GM12878 (cell line): ENCODE data around the gene EGFR.

Experiments
- ATF7 ChIP-seq: fragments of 450-650 bp; IDR thresholded peaks from 2 replicates; pipeline ENCODE4 v1.6.1; 2016; ENCODE audit warnings: low read depth, mild to moderate bottlenecking
- CREB1 ChIP-seq: IDR thresholded peaks from 2 replicates; pipeline ENCODE4 v1.6.1; 2012; ENCODE audit warnings: low read depth, mild to moderate bottlenecking, inconsistent platforms
- EGR1 ChIP-seq, 2 experiments: IDR thresholded peaks; 1 replicate in 1 of 2; 2 replicates in 1 of 2; pipeline ENCODE4 v1.6.1; 2011 to 2012; ENCODE audit warnings: low read depth in 2 of 2, low read length in 2 of 2, borderline replicate concordance in 1 of 2, mild to moderate bottlenecking in 1 of 2, moderate library complexity in 1 of 2
- FOS ChIP-seq: IDR thresholded peaks from 3 replicates; pipeline ENCODE4 v1.6.1; 2011; ENCODE audit warnings: borderline replicate concordance; ENCODE audit not compliant: insufficient read length; ENCODE audit errors: extremely low read depth
- POLR2A ChIP-seq: IDR thresholded peaks from 2 replicates; pipeline ENCODE4 v1.6.1; 2011; ENCODE audit warnings: low read depth, mild to moderate bottlenecking, low read length
- POLR2AphosphoS5 ChIP-seq: IDR thresholded peaks from 2 replicates; pipeline ENCODE4 v1.6.1; 2011; ENCODE audit warnings: mild to moderate bottlenecking, low read length, inconsistent platforms
- TARDBP ChIP-seq: IDR thresholded peaks from 2 replicates; pipeline ENCODE4 v1.6.1; 2016; ENCODE audit warnings: borderline replicate concordance
- TF ChIP-seq, protein P1 (sequence below), 3 experiments: IDR thresholded peaks in 2 of 3; conservative IDR thresholded peaks in 1 of 3; 2 replicates each; pipeline ENCODE4 v1.5.1; 2011; ENCODE audit warnings: low read depth in 3 of 3, low read length in 3 of 3, mild to moderate bottlenecking in 3 of 3, control low read depth in 2 of 3, moderate library complexity in 2 of 3, inconsistent platforms in 1 of 3, mixed read lengths in 1 of 3; ENCODE audit not compliant: control insufficient read depth in 2 of 3, insufficient read depth in 1 of 3; ENCODE audit errors: extremely low read depth in 1 of 3
- TF ChIP-seq, protein P2 (sequence below): fragments of 450-650 bp; IDR thresholded peaks from 2 replicates; pipeline ENCODE4 v1.6.1; 2017; ENCODE audit warnings: mild to moderate bottlenecking
- TF ChIP-seq, protein P3 (sequence below): fragments of 450-650 bp; IDR thresholded peaks from 2 replicates; pipeline ENCODE4 v1.6.1; 2017; ENCODE audit warnings: mild to moderate bottlenecking, low read depth, inconsistent platforms; ENCODE audit not compliant: poor library complexity, severe bottlenecking
- TF ChIP-seq, protein P4 (sequence below): fragments of 150-350 bp; IDR thresholded peaks from 2 replicates; pipeline ENCODE4 v1.6.1; 2016; ENCODE audit warnings: low read depth, low read length

DNA sequence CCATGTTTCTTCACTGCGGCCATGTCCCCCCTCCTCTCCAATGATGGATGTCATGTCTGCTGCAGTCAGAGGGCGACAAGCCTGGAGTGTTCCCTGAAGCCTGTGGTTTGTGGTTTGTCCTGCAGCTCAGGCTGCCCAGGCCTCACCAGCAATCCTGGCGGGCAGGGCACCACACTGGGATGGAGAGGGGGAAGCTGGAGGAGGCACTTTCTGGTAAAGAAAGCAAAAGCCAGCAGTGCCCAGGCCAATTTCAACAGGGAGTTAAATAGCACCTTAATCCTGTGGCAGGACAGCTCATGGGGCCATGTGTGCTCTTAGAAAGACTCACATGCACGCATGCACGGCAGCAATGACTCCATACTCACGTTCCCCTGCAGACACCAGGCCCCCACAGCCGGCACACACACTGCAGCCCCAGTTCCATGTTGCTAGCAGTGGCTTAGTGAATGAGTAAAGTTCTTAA lies 158.3 kb downstream of the EGFR start:
- TF ChIP-seq FOS (no peak), CREB1 (no peak), TARDBP (no peak), EGR1 (IDR thresholded peaks at IDR 0.05; ENCODE audit: borderline replicate concordance in 1 of 2, low read depth in 2 of 2, low read length in 2 of 2) (no peak), POLR2A (no peak), POLR2AphosphoS5 (no peak), ATF7 (no peak)
- TF ChIP-seq, protein P1, sequence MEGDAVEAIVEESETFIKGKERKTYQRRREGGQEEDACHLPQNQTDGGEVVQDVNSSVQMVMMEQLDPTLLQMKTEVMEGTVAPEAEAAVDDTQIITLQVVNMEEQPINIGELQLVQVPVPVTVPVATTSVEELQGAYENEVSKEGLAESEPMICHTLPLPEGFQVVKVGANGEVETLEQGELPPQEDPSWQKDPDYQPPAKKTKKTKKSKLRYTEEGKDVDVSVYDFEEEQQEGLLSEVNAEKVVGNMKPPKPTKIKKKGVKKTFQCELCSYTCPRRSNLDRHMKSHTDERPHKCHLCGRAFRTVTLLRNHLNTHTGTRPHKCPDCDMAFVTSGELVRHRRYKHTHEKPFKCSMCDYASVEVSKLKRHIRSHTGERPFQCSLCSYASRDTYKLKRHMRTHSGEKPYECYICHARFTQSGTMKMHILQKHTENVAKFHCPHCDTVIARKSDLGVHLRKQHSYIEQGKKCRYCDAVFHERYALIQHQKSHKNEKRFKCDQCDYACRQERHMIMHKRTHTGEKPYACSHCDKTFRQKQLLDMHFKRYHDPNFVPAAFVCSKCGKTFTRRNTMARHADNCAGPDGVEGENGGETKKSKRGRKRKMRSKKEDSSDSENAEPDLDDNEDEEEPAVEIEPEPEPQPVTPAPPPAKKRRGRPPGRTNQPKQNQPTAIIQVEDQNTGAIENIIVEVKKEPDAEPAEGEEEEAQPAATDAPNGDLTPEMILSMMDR (IDR thresholded peaks at IDR 0.05 in 2 of 3, conservative IDR thresholded peaks at IDR 0.05 in 1 of 3; ENCODE audit: control insufficient read depth in 2 of 3, extremely low read depth in 1 of 3, insufficient read depth in 1 of 3, low read depth in 3 of 3, low read length in 3 of 3): no peak
- TF ChIP-seq, protein P2, sequence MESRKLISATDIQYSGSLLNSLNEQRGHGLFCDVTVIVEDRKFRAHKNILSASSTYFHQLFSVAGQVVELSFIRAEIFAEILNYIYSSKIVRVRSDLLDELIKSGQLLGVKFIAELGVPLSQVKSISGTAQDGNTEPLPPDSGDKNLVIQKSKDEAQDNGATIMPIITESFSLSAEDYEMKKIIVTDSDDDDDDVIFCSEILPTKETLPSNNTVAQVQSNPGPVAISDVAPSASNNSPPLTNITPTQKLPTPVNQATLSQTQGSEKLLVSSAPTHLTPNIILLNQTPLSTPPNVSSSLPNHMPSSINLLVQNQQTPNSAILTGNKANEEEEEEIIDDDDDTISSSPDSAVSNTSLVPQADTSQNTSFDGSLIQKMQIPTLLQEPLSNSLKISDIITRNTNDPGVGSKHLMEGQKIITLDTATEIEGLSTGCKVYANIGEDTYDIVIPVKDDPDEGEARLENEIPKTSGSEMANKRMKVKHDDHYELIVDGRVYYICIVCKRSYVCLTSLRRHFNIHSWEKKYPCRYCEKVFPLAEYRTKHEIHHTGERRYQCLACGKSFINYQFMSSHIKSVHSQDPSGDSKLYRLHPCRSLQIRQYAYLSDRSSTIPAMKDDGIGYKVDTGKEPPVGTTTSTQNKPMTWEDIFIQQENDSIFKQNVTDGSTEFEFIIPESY: no peak
- TF ChIP-seq, protein P3, sequence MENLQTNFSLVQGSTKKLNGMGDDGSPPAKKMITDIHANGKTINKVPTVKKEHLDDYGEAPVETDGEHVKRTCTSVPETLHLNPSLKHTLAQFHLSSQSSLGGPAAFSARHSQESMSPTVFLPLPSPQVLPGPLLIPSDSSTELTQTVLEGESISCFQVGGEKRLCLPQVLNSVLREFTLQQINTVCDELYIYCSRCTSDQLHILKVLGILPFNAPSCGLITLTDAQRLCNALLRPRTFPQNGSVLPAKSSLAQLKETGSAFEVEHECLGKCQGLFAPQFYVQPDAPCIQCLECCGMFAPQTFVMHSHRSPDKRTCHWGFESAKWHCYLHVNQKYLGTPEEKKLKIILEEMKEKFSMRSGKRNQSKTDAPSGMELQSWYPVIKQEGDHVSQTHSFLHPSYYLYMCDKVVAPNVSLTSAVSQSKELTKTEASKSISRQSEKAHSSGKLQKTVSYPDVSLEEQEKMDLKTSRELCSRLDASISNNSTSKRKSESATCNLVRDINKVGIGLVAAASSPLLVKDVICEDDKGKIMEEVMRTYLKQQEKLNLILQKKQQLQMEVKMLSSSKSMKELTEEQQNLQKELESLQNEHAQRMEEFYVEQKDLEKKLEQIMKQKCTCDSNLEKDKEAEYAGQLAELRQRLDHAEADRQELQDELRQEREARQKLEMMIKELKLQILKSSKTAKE: no peak
- TF ChIP-seq, protein P4, sequence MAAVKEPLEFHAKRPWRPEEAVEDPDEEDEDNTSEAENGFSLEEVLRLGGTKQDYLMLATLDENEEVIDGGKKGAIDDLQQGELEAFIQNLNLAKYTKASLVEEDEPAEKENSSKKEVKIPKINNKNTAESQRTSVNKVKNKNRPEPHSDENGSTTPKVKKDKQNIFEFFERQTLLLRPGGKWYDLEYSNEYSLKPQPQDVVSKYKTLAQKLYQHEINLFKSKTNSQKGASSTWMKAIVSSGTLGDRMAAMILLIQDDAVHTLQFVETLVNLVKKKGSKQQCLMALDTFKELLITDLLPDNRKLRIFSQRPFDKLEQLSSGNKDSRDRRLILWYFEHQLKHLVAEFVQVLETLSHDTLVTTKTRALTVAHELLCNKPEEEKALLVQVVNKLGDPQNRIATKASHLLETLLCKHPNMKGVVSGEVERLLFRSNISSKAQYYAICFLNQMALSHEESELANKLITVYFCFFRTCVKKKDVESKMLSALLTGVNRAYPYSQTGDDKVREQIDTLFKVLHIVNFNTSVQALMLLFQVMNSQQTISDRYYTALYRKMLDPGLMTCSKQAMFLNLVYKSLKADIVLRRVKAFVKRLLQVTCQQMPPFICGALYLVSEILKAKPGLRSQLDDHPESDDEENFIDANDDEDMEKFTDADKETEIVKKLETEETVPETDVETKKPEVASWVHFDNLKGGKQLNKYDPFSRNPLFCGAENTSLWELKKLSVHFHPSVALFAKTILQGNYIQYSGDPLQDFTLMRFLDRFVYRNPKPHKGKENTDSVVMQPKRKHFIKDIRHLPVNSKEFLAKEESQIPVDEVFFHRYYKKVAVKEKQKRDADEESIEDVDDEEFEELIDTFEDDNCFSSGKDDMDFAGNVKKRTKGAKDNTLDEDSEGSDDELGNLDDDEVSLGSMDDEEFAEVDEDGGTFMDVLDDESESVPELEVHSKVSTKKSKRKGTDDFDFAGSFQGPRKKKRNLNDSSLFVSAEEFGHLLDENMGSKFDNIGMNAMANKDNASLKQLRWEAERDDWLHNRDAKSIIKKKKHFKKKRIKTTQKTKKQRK: no peak
